ENCODE data around the gene ADRA2B. TPM values are rescaled to one million over a fixed set of nuclear protein-coding genes. Genes with fewer than 3 reads are reported as not detected.

The ADRA2B gene
- total RNA-seq, 2 experiments from 2014 or later = 0.29 to 0.34 TPM

DNA sequence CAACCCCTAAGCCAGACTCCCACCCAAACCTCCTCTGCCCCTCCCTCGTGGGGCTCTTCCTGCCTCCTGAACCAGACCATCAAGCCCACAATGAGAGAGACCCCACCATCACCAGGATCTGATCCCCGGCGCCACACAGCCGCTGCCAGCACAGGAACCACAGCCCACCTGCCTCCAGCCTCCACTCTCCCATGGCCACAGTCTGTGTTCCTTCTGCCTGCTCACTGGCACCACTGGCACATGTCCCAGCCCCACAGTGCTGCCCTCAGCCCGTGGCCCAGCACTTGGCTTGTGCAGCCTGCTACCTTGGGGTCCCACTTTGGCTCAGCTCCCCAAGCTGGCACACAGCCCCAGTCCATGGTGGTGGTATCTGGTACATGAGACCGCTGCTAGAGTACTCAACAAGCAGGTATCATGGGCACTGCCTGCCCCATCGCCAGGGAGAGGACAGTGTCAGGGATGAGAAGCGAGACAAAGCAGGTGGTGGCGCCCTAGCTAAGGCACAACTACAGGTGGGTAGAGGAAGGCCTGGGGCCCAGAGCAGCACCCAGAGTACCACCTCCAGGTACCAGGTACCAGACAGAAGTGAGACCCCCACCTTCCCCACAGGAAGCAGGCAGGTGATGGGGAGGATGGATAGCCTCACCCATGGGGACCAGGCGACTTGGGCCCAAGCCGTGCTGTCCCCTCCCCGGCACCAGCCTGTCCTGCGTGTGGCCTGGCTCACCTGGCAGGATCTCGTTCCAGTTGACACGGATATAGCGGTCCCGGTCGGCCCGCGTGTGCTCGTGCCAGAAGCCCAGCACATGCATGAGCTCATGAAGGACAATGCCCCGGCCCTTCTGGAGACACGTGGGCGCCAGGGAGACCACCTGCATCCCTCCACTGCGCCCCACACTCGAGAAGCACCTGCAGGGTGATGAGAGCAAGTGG is 15.7 kb upstream of the ADRA2B start:
- intact Hi-C loops (cut with micrococcal nuclease) = no loop called here
- ChIA-PET POLR2A (interaction anchor here (1.4 to 5.0 kb wide), 3 partner anchors 9 to 77 kb away, joined by 5 to 67 read pairs (median 6); partner anchors contain the start of genes DUSP2 and STARD7), CTCF (interaction anchor here (1.3 to 4.5 kb wide), 4 partner anchors 10 to 140 kb away, joined by 5 to 52 read pairs (median 22); partner anchors contain the start of gene ADRA2B)
- Mint-ChIP-seq H3K27me3 (no peaks in the 10 kb centered on the region), H3K9me3 (no peaks in the 10 kb centered on the region), H3K4me1 (ENCODE audit: low read depth) (peaks cover 23% of the 10 kb centered on the region), H3K4me3 (peak overlapping the region; percentile 28), H3K27ac (peak overlapping the region; percentile 90), H3K36me3 (ENCODE audit: low read depth) (peaks cover 9% of the 10 kb centered on the region)
- ATAC-seq = no peak
- TF ChIP-seq, protein P1, sequence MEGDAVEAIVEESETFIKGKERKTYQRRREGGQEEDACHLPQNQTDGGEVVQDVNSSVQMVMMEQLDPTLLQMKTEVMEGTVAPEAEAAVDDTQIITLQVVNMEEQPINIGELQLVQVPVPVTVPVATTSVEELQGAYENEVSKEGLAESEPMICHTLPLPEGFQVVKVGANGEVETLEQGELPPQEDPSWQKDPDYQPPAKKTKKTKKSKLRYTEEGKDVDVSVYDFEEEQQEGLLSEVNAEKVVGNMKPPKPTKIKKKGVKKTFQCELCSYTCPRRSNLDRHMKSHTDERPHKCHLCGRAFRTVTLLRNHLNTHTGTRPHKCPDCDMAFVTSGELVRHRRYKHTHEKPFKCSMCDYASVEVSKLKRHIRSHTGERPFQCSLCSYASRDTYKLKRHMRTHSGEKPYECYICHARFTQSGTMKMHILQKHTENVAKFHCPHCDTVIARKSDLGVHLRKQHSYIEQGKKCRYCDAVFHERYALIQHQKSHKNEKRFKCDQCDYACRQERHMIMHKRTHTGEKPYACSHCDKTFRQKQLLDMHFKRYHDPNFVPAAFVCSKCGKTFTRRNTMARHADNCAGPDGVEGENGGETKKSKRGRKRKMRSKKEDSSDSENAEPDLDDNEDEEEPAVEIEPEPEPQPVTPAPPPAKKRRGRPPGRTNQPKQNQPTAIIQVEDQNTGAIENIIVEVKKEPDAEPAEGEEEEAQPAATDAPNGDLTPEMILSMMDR (IDR thresholded peaks at IDR 0.05) = no peak
- DNase-seq = no peak

DNA sequence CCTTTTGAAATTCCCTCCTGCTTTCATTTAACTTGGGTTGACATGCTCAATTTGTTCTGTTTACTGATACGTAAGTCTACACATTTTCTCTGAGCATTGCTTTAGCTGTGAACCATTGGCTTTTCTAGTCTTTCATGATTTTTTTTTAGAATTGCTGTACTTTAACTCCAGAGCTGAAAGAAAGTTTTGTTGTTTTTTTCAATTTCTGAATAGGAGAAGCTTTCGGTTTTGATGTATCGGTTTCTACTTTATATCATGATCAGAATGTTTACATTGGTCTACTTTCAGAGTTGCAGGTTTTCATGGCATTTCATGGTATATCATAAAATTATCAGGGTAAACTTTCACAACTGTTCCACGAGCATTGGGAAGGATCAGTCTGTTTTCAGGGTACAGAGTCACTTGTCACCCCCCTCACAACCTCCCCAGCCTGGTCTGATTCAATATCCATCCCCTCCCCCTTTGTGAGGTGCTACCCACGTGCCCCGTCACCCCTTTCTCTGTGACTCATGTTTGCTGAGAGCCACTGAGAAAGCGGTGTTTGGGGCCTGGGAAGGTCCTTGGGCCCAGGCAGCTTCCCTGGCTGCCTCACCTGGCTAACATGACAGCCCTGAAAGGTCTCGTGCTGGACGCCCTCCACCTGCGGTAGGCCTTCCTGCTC is 14.9 kb upstream of the ADRA2B start:
- Mint-ChIP-seq H3K36me3 (ENCODE audit: low read depth) (peaks cover 9% of the 10 kb centered on the region), H3K27ac (peak overlapping the region; percentile 90), H3K4me1 (ENCODE audit: low read depth) (peaks cover 23% of the 10 kb centered on the region), H3K27me3 (no peaks in the 10 kb centered on the region), H3K4me3 (peak overlapping the region; percentile 28), H3K9me3 (no peaks in the 10 kb centered on the region)
- ChIA-PET POLR2A (interaction anchor here (0.7 to 5.0 kb wide), 4 partner anchors 13 to 77 kb away, joined by 3 to 67 read pairs (median 4); partner anchors contain the start of genes DUSP2 and STARD7), CTCF (interaction anchor here (1.1 to 4.5 kb wide), 6 partner anchors 7 to 139 kb away, joined by 4 to 52 read pairs (median 11); partner anchors contain the start of genes ADRA2B and ASTL)
- TF ChIP-seq, protein P1 (IDR thresholded peaks at IDR 0.05) = no peak
- intact Hi-C loops (cut with micrococcal nuclease) = no loop called here
- DNase-seq = peak; percentile 72
- peak; percentile 74 for ATAC-seq

DNA sequence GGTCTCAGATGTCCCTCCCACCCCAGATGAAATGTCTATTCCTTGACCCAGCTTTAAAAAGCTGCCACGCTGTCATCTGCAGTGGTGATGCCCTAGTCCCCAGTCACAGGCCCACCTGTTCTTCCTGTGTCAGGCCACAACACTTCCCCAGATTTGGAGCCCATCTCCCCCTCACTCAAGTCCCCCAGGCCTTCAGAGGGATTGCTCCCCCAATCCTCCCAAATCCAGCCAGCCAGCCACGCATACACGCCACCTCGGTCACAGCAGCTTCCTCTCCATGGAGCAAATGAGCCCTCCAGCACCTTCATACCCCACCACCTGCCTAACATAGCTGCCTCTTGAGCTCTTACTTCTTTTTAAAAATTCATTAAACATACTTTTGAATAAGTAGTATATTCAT is 14.1 kb upstream of the ADRA2B start:
- intact Hi-C loops (cut with micrococcal nuclease) = no loop called here
- ChIA-PET CTCF (interaction anchor here (0.7 to 4.5 kb wide), 6 partner anchors 8 to 138 kb away, joined by 3 to 52 read pairs (median 11); partner anchors contain the start of genes ADRA2B and ASTL), POLR2A (interaction anchor here (1.0 to 5.0 kb wide), 4 partner anchors 10 to 78 kb away, joined by 3 to 67 read pairs (median 4); partner anchors contain the start of genes DUSP2 and STARD7)
- H3K4me1 Mint-ChIP-seq (ENCODE audit: low read depth) = peaks cover 23% of the 10 kb centered on the region
- H3K9me3 Mint-ChIP-seq = no peaks in the 10 kb centered on the region
- ATAC-seq (no peak), DNase-seq (no peak)
- H3K4me3 Mint-ChIP-seq = no peak overlapping the region
- H3K27ac Mint-ChIP-seq = peak overlapping the region; percentile 47
- no peaks in the 10 kb centered on the region for H3K27me3 Mint-ChIP-seq
- TF ChIP-seq, protein P1 (IDR thresholded peaks at IDR 0.05) = no peak
- peaks cover 11% of the 10 kb centered on the region for H3K36me3 Mint-ChIP-seq (ENCODE audit: low read depth)

DNA sequence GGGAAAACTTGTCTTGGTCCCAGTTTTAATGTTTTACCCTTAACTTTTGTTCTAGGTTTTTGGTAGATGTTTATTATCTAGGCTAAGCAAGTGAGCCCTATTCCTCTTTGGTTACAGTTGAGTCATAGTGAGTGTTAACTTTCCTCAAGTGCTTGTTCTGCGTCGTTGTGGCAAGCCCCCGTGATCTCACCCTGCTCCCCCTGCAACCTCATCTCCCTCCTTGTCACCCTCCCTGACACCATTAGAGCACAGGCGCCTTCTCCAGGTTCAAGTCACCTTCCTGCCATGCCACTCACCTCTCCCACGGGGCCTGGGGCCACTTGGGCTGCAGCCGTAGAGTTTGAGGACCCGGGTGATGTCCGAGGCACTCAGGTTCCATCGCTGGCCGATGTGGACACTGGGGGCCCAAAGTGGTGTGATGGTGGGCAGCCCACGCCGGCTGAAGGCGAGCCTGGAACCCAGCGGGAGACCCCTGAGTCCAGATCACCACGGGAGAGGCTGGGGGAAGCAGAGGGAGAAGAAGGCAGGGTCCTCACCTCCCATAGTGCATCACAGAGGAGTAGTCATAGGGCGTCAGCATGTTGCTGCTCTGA is 13.3 kb upstream of the ADRA2B start:
- Mint-ChIP-seq H3K4me3 (no peak overlapping the region), H3K4me1 (ENCODE audit: low read depth) (peaks cover 23% of the 10 kb centered on the region), H3K9me3 (no peaks in the 10 kb centered on the region), H3K27me3 (no peaks in the 10 kb centered on the region), H3K27ac (no peak overlapping the region), H3K36me3 (ENCODE audit: low read depth) (peaks cover 11% of the 10 kb centered on the region)
- POLR2A ChIA-PET = interaction anchor here (1.0 to 5.0 kb wide), 2 partner anchors 9 to 14 kb away, joined by 4 to 67 read pairs; partner anchors contain the start of gene DUSP2
- CTCF ChIA-PET = interaction anchor here (1.6 to 4.5 kb wide), 3 partner anchors 9 to 45 kb away, joined by 4 to 52 read pairs (median 27); partner anchors contain the start of genes ADRA2B and ASTL
- TF ChIP-seq, protein P1 (IDR thresholded peaks at IDR 0.05) = no peak
- peak; percentile 45 for DNase-seq
- peak; percentile 45 for ATAC-seq
- intact Hi-C loops (cut with micrococcal nuclease) = no loop called here
